Esophagus muscularis mucosa (tissue), 3 donors: ENCODE data around the gene DNAJC11.

Experiments used
- CTCF ChIP-seq, 3 experiments: fragments of 200-600 bp in 2 of 3; fragments of 450-650 bp in 1 of 3; sonication (generic) in 2 of 3; IDR thresholded peaks; one replicate each; pipeline ENCODE4 v1.5.1; 2017 to 2019; ENCODE audit warnings: antibody characterized with exemption in 3 of 3, mild to moderate bottlenecking in 2 of 3, moderate library complexity in 1 of 3
- POLR2A ChIP-seq: fragments of 450-650 bp; IDR thresholded peaks from one replicate; pipeline ENCODE4 v1.6.1; 2017; ENCODE audit warnings: antibody characterized with exemption, moderate library complexity, mild to moderate bottlenecking, low read depth
- POLR2AphosphoS5 ChIP-seq, 2 donors: sonication (generic); formaldehyde crosslinking; IDR thresholded peaks; one replicate each; pipeline ENCODE4 v1.6.1; 2017; ENCODE audit warnings: antibody characterized with exemption in 2 of 2

- TF ChIP-seq POLR2AphosphoS5 (IDR thresholded peaks at IDR 0.05) = no peak
- no peak for TF ChIP-seq POLR2A
- TF ChIP-seq CTCF (IDR thresholded peaks at IDR 0.05) = no peak
Observed at GRCh38 chr1:6597777-6598131, 103.9 kb downstream of the DNAJC11 start.
